RCC 7860 (cell line): ENCODE results near the gene CCDC174.

Source experiments
- DNase-seq: peaks from one replicate; pipeline ENCODE4 v3.0.0-alpha.2; 2015; ENCODE audit warnings: low spot score
- FAIRE-seq: peaks from 2 replicates; lab custom pipeline; 2012; peaks lifted over from hg19 to GRCh38; lab: Jason Lieb, UNC

Gene CCDC174

DNA sequence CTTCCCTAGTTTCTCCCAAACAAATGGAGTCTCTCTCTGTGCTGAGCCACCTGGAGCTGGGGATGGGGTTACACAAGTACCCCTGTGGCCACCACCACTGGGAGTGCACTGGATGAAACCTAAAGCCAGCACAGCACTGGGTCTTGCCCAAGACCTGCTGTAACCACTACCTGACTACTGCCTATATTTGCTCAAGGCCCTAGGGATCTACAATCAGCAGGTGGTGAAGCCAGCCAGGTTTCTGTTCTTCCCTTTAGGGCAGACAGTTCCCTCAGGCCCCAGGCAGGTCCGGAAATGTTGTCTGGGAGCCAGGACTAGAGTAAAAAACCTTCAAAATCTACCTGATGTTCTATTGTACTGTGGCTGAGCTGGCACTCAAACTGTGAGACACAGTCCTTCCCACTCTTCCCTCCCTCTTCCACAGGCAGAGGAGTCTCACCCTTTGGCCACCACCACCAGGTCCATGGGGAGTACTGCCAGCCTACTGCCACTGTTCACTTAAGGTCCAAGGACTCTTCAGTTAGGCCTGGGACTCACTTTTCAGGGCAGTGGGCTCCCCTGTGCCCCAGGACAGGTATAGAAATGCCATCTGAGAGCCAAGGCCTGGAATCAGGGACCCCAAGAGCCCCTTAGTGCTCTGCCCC lies 47.2 kb downstream of the CCDC174 start:
- DNase-seq, result no peak
- FAIRE-seq, result no peak

- FAIRE-seq (no peak), DNase-seq (no peak)
These were observed 48.1 kb downstream of the CCDC174 start for GRCh38 chr3:14699643-14700042.

DNA sequence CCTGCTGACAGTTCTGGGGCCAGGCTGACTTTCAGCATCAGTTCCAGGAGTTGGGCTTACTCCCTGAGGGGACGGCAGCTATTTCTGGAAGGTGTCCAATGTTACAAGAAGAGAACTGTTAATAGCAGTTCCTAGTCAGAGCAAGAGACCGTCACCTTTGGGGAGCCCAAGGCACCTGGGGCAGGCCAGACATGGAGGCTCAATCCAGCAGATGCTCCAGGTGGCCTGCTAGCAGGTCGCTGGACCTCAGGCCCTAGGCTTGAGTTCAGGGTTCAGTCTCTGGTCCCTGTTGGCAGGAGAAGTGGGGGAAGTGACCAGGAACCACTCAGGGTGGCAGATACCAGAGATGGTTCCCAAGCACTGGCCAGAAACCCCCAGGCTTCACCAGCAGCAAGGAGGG lies 49.3 kb downstream of the CCDC174 start:
- no peak for FAIRE-seq
- DNase-seq, result no peak

GRCh38 chr3:14701676-14702075 lies 50.1 kb downstream of the CCDC174 start:
- FAIRE-seq, result no peak
- no peak for DNase-seq

- FAIRE-seq (no peak), DNase-seq (no peak)
These were observed 51.7 kb downstream of the CCDC174 start for GRCh38 chr3:14703128-14703750.

DNA sequence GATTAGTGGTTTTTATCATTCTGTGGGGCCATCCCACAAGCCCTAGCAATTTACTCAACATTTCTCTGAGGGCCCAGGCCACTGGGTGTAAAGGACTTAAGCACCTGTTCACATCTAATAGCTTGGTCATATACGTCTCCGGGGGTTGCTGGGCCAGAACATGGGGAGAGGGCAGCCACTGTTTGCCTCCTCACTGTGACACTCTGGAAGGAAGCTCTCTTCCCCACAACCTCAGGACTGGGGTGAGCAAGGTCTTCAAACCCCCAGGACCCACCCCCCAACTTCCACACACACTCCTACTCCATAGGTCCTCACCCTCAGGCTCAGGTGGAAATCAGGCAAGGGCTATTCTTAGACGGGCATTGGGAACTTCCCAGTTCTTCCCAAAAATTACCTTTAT lies 52.2 kb downstream of the CCDC174 start:
- no peak for DNase-seq
- FAIRE-seq, result no peak

DNA sequence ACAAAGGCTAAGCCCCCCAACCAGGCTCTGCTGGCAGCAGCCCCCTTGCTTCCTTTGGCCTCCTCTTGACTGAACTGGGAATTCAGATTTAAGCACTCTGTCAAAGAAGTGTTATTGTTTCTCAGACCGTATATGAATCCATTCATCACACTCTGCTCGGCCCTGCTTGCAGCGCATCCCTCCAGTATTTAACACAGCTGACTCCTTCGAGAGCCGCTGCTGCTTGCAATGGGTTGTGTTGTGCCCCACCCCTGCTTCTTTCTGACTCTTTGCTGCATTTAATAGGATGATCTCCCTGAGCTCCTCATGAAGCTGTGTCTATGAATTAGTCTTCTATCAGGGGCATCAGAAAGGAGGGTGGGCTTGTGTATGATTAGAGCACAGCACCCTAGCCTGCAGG lies 54.5 kb downstream of the CCDC174 start:
- FAIRE-seq (no peak), DNase-seq (no peak)

DNA sequence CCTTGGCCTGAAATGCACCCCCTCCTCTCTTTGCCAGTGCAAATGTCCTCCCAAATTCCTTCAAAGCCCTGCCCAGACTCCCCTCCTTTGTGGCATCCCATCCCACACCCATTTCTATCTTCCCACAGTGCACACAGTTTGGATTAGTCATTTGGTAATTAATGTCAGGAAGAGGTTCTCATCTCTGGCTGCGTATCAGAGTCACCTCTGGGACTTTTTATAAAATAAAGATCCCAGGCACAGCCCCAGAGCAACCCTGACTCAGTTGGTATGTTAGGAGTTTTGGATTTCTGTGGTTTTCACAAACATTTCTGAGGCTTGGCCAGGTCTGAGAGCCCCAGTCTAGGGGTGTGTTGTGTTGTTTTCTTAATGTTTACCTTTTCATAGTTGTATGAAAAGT lies 65.0 kb downstream of the CCDC174 start:
- FAIRE-seq (no peak), DNase-seq (no peak)

DNA sequence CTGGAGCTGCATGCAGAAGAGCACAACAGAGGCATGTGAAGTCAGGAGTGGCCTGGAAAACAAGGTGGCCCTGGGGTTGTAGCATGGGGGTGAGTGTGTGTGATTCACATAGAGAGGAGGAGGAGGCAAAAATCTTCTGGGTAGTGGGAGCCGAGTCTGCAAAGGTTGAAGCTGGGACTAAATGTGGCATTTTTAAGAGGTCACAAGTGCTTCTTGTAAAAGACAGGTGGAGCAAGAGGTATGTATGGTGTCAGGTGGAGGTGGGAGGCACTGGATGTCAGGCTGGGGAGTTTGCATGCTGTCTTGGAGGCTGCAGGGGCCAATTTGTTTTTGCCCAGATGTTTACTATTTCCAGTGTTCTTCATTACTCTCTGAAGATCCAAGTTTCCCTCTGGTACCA lies 65.7 kb downstream of the CCDC174 start:
- no peak for DNase-seq
- no peak for FAIRE-seq

DNA sequence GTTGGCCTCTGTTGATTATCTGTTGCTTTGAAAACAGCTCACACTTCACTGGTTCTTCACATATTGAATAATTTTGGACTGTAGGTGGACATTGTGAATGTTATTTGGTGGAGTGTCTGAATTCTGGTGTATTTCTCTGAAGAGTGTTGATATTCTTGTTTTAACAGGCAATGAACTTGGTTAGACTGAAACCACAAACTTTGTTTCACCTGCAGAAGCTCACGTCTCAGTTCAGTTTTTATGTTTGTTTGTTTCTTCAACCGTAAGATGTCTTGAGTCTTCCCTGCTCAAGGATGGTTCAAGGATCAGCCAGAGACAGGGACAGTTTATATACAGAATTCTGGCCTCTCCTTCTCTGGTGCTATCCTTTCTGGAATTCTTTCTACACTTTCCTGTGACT lies 67.0 kb downstream of the CCDC174 start:
- DNase-seq (no peak), FAIRE-seq (no peak)

DNA sequence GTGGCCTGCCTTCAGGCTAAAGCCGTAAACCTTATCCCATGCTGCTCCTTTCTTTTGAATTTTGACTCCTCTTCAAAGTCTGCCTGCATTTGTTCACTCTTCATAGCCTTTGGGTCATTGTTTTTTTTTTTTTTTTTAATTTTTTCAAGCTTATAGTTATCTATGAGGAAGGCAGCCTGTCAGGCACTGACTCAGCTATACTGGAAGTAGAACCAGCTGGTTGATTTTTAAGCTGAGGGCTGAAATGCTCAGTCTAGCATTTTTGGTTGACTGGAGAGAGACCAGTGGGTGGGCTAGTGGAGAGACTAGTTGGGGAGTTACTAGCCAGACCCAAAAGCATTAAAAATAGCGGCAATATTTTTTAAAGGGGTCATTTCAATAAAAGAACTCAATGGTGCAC lies 67.4 kb downstream of the CCDC174 start:
- FAIRE-seq (no peak), DNase-seq (no peak)

DNA sequence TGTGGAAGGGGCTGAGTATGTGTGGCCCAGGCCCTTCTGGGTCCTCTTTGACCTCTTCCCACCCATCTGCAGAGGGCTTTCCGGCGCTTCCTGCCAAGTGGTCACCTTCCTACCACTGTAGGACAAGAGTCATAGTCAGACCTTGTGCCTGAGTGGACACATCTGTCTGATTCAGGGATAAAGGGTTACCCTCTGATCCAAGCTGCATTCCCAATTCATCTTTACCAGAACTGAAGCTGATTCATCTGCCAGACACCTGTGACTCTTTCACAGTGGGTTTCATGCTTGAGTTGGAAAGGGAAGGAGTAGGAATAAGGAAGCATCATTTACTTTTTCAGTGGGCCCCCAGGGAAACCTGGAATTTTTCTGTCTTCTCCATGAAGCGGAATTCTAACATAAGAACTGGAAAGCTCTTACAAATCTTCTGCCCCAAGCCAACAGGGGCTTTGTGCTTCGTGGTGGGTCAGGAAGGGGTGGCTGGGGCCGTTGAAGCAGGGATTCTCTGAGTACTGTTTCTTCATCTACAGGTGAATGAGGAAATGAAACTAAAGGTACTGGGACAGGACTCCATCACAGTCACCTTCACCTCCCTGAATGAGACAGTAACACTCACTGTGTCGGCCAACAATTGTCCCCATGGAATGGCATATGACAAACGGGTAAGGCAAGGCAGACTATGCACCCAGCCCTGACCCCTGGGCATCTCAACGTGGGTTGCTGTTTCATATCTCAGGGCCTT lies 69.7 kb downstream of the CCDC174 start:
- FAIRE-seq, result no peak
- DNase-seq, result no peak
